Epithelial cell of esophagus (primary cell): ENCODE measurements around the gene LUZP4.

Experiments
- DNase-seq: peaks from one replicate; pipeline ENCODE4 v3.0.0; 2010; ENCODE audit warnings: low read depth
- H3K4me3 ChIP-seq: 2 replicates; pipeline ENCODE4 v1.5.1; 2011; ENCODE audit warnings: mild to moderate bottlenecking, low read length, control low read depth
- TF ChIP-seq, protein P1 (sequence below): IDR thresholded peaks from 2 replicates; pipeline ENCODE4 v1.5.1; 2011; ENCODE audit warnings: low read depth, mild to moderate bottlenecking, low read length, control low read depth, inconsistent platforms; ENCODE audit not compliant: insufficient read depth; ENCODE audit errors: missing control alignments

The LUZP4 gene

DNA sequence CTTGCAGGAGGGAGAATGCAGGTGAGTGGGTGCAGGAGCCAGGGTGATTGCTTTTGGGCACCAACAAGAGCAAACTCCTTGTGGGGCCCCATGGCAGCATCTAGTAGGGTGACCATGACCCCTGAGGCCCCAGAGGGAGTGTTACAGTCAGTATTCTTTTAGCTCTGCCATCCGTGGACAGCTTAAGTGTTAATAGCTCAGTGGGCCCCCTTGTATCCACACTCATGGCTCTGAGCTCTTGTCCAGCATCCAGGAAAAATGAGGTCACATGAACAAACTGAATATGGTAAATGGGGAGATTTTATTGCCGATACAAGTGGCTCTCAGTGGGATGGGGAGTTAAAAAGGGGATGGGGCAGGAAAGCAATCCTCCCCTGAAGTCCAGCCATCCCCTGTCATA, 28.4 kb upstream of the LUZP4 start:
- TF ChIP-seq, protein P1, sequence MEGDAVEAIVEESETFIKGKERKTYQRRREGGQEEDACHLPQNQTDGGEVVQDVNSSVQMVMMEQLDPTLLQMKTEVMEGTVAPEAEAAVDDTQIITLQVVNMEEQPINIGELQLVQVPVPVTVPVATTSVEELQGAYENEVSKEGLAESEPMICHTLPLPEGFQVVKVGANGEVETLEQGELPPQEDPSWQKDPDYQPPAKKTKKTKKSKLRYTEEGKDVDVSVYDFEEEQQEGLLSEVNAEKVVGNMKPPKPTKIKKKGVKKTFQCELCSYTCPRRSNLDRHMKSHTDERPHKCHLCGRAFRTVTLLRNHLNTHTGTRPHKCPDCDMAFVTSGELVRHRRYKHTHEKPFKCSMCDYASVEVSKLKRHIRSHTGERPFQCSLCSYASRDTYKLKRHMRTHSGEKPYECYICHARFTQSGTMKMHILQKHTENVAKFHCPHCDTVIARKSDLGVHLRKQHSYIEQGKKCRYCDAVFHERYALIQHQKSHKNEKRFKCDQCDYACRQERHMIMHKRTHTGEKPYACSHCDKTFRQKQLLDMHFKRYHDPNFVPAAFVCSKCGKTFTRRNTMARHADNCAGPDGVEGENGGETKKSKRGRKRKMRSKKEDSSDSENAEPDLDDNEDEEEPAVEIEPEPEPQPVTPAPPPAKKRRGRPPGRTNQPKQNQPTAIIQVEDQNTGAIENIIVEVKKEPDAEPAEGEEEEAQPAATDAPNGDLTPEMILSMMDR = no peak
- no peak for DNase-seq
- H3K4me3 ChIP-seq = no peak overlapping the region

DNA sequence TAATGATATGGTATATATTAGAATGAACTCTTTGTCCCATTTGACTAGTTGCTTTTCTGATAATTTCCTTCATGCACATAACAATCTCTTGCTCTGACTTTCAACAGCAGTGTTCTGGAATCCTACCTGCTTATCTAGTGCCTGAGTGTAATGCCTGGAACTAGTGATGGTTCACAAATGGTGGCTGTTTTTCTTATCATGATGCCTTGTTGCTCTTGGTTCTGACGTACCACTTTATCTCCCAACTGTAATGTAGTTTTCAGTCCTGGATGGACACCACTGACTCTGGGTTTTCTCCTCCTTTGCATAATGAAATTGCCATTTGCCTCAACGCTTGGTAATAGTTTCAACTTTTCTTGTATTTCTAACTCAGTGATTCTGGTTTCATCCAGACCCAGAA, 25.5 kb upstream of the LUZP4 start:
- H3K4me3 ChIP-seq = no peak overlapping the region
- TF ChIP-seq, protein P1 = no peak
- DNase-seq = no peak

GRCh38 chrX:115266300-115266699, 23.2 kb upstream of the LUZP4 start:
- no peak for DNase-seq
- TF ChIP-seq, protein P1 = no peak
- H3K4me3 ChIP-seq = no peak overlapping the region

DNA sequence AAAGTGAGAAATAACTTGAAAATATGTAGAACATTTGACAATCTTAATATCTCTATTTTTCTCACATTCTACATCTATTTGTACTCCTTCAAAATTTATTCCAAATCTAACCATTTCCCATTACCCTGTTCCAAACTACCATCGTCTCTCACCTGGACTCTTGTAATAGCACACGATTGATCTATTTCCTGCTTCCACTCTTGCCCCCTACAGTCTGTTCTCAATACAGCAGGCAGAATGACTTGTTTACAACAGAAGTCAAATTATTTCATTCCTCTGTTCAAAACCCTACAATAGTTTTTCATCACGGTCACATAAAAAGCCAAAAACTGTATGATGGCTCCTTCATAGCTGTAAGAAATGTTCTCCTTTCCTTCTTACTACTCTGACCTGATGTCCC, 21.1 kb upstream of the LUZP4 start:
- peak; percentile 7 for DNase-seq
- no peak overlapping the region for H3K4me3 ChIP-seq
- TF ChIP-seq, protein P1 = no peak

- TF ChIP-seq, protein P1 = no peak
- H3K4me3 ChIP-seq = no peak overlapping the region
- DNase-seq = no peak
Measured at GRCh38 chrX:115269051-115269683, 20.3 kb upstream of the LUZP4 start.

- no peak for DNase-seq
- TF ChIP-seq, protein P1 = no peak
- no peak overlapping the region for H3K4me3 ChIP-seq
Measured at GRCh38 chrX:115284877-115285276, 4.6 kb upstream of the LUZP4 start.

GRCh38 chrX:115297189-115297588, 7.7 kb downstream of the LUZP4 start:
- no peak overlapping the region for H3K4me3 ChIP-seq
- TF ChIP-seq, protein P1 = no peak
- peak; percentile 4 for DNase-seq
